Measurements from ENCODE around the gene MINPP1. TPM values are rescaled to one million over a fixed set of nuclear protein-coding genes. Genes with fewer than 3 reads are reported as not detected.
"Not testable (repeated sequence)": the region's sequence is repeated elsewhere in the genome, so short reads cannot be mapped to it uniquely, and the experiment has no call there.

MINPP1 gene
- total RNA-seq (2014; rRNA removed; shearing (Covaris generic)) = 42.4 and 45.8 TPM in 2 replicates
- polyA plus RNA-seq (2016; fragmentation: Nextera tagmentation; extraction: Ambion mirVana) = 45.7 and 46.0 TPM in 2 replicates

DNA sequence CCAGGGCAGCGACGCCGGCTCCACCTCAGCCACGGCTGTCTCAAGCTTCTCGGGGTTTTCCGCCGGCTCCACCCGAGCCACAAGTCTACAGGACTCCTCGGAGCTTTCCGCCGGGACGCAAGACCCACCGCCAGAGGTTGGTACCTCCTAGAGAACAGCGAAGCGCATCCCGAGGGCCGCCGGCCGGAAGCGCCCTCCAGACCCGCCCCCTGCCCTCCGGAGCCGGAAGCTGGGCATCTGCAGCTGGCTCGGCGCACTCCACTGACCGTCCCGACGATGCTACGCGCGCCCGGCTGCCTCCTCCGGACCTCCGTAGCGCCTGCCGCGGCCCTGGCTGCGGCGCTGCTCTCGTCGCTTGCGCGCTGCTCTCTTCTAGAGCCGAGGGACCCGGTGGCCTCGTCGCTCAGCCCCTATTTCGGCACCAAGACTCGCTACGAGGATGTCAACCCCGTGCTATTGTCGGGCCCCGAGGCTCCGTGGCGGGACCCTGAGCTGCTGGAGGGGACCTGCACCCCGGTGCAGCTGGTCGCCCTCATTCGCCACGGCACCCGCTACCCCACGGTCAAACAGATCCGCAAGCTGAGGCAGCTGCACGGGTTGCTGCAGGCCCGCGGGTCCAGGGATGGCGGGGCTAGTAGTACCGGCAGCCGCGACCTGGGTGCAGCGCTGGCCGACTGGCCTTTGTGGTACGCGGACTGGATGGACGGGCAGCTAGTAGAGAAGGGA, at the start of gene MINPP1:
MINPP1 (plus strand) TSS at position 254 of the 726 bp plus-strand sequence; CDS start at position 277, 23 bp downstream.
- peak within 1 kb of the TSS; percentile 96 for H3K4me2 ChIP-seq (ENCODE audit: unreplicated experiment)
- peak within 1 kb of the TSS; percentile 86 for H3K9ac ChIP-seq
- DNase-seq = peak; percentile 96
- peaks cover 21% of the 10 kb centered on the region for H3K4me1 ChIP-seq (ENCODE audit: insufficient read depth)
- peaks cover 51% of the 10 kb centered on the region for H3K79me2 ChIP-seq (ENCODE audit: insufficient read depth)
- peak within 1 kb of the TSS; percentile 88 for H3K4me3 ChIP-seq
- in situ Hi-C loops (cut with MboI) = loop anchor here (25.0 kb wide), 1 partner anchor 293 kb away; no protein-coding TSS in a partner anchor
- H3K9me2 ChIP-seq (ENCODE audit: insufficient read depth) = no peaks in the 10 kb centered on the region
- no peaks in the 10 kb centered on the region for H3K9me3 ChIP-seq (ENCODE audit: low read depth)
- peaks cover 13% of the 10 kb centered on the region for H3F3A ChIP-seq (ENCODE audit: insufficient read depth)
- TF ChIP-seq EZH2phosphoT487 (IDR thresholded peaks at IDR 0.05; ENCODE audit: insufficient read depth, low read depth) (no peak), EZH2 (IDR thresholded peaks at IDR 0.05; ENCODE audit: insufficient read depth, poor library complexity, severe bottlenecking) (no peak)
- peak within 1 kb of the TSS; percentile 93 for H3K27ac ChIP-seq
- WGBS, 2 experiments (ENCODE audit: low coverage in 1 of 2, low lambda C conversion rate in 2 of 2, missing lambda C conversion rate in 2 of 2) = 0 to 1% methylated on average over 61 to 71 of the region's 74 CpGs
- peaks cover 4% of the 10 kb centered on the region; the same call in 1 of the 2 replicates for H3K36me3 ChIP-seq (ENCODE audit: low read depth)
- peak within 1 kb of the TSS; percentile 88 for H2AFZ ChIP-seq
- no peaks in the 10 kb centered on the region for H3K27me3 ChIP-seq (replicated peaks; ENCODE audit: insufficient read depth)
- 0 out of 2 replicates have a peak, but pooled peaks cover 4% of the 10 kb centered on the region for H4K20me1 ChIP-seq (ENCODE audit: insufficient read depth)

DNA sequence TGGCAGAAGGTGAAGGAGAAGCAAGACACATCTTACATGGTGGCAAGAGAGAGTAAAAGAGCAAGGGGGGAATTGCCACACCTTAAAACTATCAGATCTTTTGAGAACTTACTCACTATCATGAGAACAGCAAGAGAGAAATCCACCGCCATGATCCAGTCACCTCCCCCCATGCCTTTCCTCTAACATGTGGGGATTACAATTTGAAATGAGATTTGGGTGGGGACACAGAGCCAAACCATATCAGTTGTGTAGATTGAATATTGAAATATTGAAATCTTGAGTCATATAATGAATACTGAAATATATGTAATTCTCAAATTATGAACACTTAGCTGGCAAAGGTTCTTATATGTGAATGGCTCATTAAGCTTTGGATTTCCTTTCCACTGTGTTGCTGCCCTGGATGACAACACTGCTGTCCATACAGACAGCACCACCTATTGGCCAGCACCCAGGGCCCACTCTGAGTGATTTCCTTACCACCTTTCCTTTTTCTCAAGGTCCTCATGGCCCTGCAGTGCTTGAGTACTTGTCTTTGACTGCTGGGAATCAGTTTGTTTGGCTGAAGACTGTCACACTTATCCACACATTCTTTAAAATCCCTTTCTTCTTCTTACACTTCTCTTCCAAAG, 48.0 kb upstream of the MINPP1 start:
- H4K20me1 ChIP-seq (ENCODE audit: insufficient read depth); in situ Hi-C loops (cut with MboI): not testable (repeated sequence)

GRCh38 chr10:87461751-87462150, 42.9 kb upstream of the MINPP1 start:
- H2AFZ ChIP-seq; DNase-seq; H3K4me1 ChIP-seq (ENCODE audit: insufficient read depth); H3K4me2 ChIP-seq (ENCODE audit: unreplicated experiment); in situ Hi-C loops (cut with MboI); H3K79me2 ChIP-seq (ENCODE audit: insufficient read depth); H3K36me3 ChIP-seq (ENCODE audit: low read depth); H3K27ac ChIP-seq; H3K9ac ChIP-seq; H4K20me1 ChIP-seq (ENCODE audit: insufficient read depth); H3K9me2 ChIP-seq (ENCODE audit: insufficient read depth); H3K9me3 ChIP-seq (ENCODE audit: low read depth); H3F3A ChIP-seq (ENCODE audit: insufficient read depth); H3K4me3 ChIP-seq; H3K27me3 ChIP-seq (replicated peaks; ENCODE audit: insufficient read depth): not testable (repeated sequence)
- WGBS, 2 experiments (ENCODE audit: low coverage in 1 of 2, low lambda C conversion rate in 2 of 2, missing lambda C conversion rate in 2 of 2) = 63% methylated on average over 1 of the region's 2 CpGs; no CpG with 5 or more reads in 1 of the 2 experiments

More for the DNA sequence above, 48.0 kb upstream of the MINPP1 start:
- not testable (repeated sequence) for H3K9me3 ChIP-seq (ENCODE audit: low read depth); H3K9me2 ChIP-seq (ENCODE audit: insufficient read depth); H3K9ac ChIP-seq; H3K4me2 ChIP-seq (ENCODE audit: unreplicated experiment); H3F3A ChIP-seq (ENCODE audit: insufficient read depth); H3K79me2 ChIP-seq (ENCODE audit: insufficient read depth); DNase-seq; H2AFZ ChIP-seq; H3K36me3 ChIP-seq (ENCODE audit: low read depth); H3K27me3 ChIP-seq (replicated peaks; ENCODE audit: insufficient read depth); H3K4me1 ChIP-seq (ENCODE audit: insufficient read depth); H3K4me3 ChIP-seq; H3K27ac ChIP-seq
- no CpG with 5 or more reads among the region's 1 CpG for WGBS, 2 experiments (ENCODE audit: low coverage in 1 of 2, low lambda C conversion rate in 2 of 2, missing lambda C conversion rate in 2 of 2)

GRCh38 chr10:87466849-87467248, 37.8 kb upstream of the MINPP1 start:
- H3K4me1 ChIP-seq (ENCODE audit: insufficient read depth); H3K4me3 ChIP-seq; H3K4me2 ChIP-seq (ENCODE audit: unreplicated experiment); H2AFZ ChIP-seq; H3K9me2 ChIP-seq (ENCODE audit: insufficient read depth); H3K27ac ChIP-seq; DNase-seq; H3K79me2 ChIP-seq (ENCODE audit: insufficient read depth); H3K27me3 ChIP-seq (replicated peaks; ENCODE audit: insufficient read depth); H3K36me3 ChIP-seq (ENCODE audit: low read depth); H3K9me3 ChIP-seq (ENCODE audit: low read depth); H4K20me1 ChIP-seq (ENCODE audit: insufficient read depth); H3F3A ChIP-seq (ENCODE audit: insufficient read depth); H3K9ac ChIP-seq; in situ Hi-C loops (cut with MboI): not testable (repeated sequence)
- WGBS, 2 experiments (ENCODE audit: low coverage in 1 of 2, low lambda C conversion rate in 2 of 2, missing lambda C conversion rate in 2 of 2) = 77 to 91% methylated on average over 3 of the region's 3 CpGs

- H3K36me3 ChIP-seq (ENCODE audit: low read depth); in situ Hi-C loops (cut with MboI); H3K79me2 ChIP-seq (ENCODE audit: insufficient read depth); H4K20me1 ChIP-seq (ENCODE audit: insufficient read depth); H3K27ac ChIP-seq; H3K9me2 ChIP-seq (ENCODE audit: insufficient read depth); H3K4me1 ChIP-seq (ENCODE audit: insufficient read depth); H3F3A ChIP-seq (ENCODE audit: insufficient read depth); H3K9ac ChIP-seq; H3K4me2 ChIP-seq (ENCODE audit: unreplicated experiment); H3K4me3 ChIP-seq; DNase-seq; H3K9me3 ChIP-seq (ENCODE audit: low read depth); H3K27me3 ChIP-seq (replicated peaks; ENCODE audit: insufficient read depth); H2AFZ ChIP-seq: not testable (repeated sequence)
- 29 to 40% methylated on average over 1 of the region's 1 CpG for WGBS, 2 experiments (ENCODE audit: low coverage in 1 of 2, low lambda C conversion rate in 2 of 2, missing lambda C conversion rate in 2 of 2)
These were observed 16.0 kb upstream of the MINPP1 start for GRCh38 chr10:87488733-87489132.

GRCh38 chr10:87490285-87490684, 14.4 kb upstream of the MINPP1 start:
- H3K9me2 ChIP-seq (ENCODE audit: insufficient read depth); H4K20me1 ChIP-seq (ENCODE audit: insufficient read depth); H3K9me3 ChIP-seq (ENCODE audit: low read depth); H2AFZ ChIP-seq; H3K4me3 ChIP-seq; H3K4me1 ChIP-seq (ENCODE audit: insufficient read depth); H3K9ac ChIP-seq; H3K27me3 ChIP-seq (replicated peaks; ENCODE audit: insufficient read depth); H3K36me3 ChIP-seq (ENCODE audit: low read depth); H3F3A ChIP-seq (ENCODE audit: insufficient read depth); H3K27ac ChIP-seq; H3K4me2 ChIP-seq (ENCODE audit: unreplicated experiment); H3K79me2 ChIP-seq (ENCODE audit: insufficient read depth); in situ Hi-C loops (cut with MboI); DNase-seq: not testable (repeated sequence)
- WGBS, 2 experiments (ENCODE audit: low coverage in 1 of 2, low lambda C conversion rate in 2 of 2, missing lambda C conversion rate in 2 of 2) = 48% methylated on average over 2 of the region's 3 CpGs; no CpG with 5 or more reads in 1 of the 2 experiments

- H3F3A ChIP-seq (ENCODE audit: insufficient read depth); in situ Hi-C loops (cut with MboI); H4K20me1 ChIP-seq (ENCODE audit: insufficient read depth); H2AFZ ChIP-seq; H3K4me1 ChIP-seq (ENCODE audit: insufficient read depth); H3K9me2 ChIP-seq (ENCODE audit: insufficient read depth); H3K27ac ChIP-seq; H3K9me3 ChIP-seq (ENCODE audit: low read depth); H3K4me2 ChIP-seq (ENCODE audit: unreplicated experiment); H3K4me3 ChIP-seq; H3K36me3 ChIP-seq (ENCODE audit: low read depth); H3K79me2 ChIP-seq (ENCODE audit: insufficient read depth); H3K9ac ChIP-seq; DNase-seq; H3K27me3 ChIP-seq (replicated peaks; ENCODE audit: insufficient read depth): not testable (repeated sequence)
- 89 to 90% methylated on average over 2 of the region's 2 CpGs for WGBS, 2 experiments (ENCODE audit: low coverage in 1 of 2, low lambda C conversion rate in 2 of 2, missing lambda C conversion rate in 2 of 2)
These were observed 12.2 kb upstream of the MINPP1 start for GRCh38 chr10:87492450-87492849.

Measured in GM23248 (cell line).